HepG2 (cell line): ENCODE data around the gene CUL2. TPM values are rescaled to one million over a fixed set of nuclear protein-coding genes. Genes with fewer than 3 reads are reported as not detected.

ENCODE experiments used
- DNMT1 ChIP-seq: sonication (generic); formaldehyde crosslinking; IDR thresholded peaks from 2 replicates; pipeline ENCODE4 v1.5.1; 2020; ENCODE audit warnings: mild to moderate bottlenecking, missing genetic modification reagents
- FOXC1 ChIP-seq: sonication (generic); formaldehyde crosslinking; IDR thresholded peaks from 2 replicates; pipeline ENCODE4 v1.8.0; 2022; ENCODE audit warnings: mild to moderate bottlenecking, missing genetic modification reagents, borderline replicate concordance
- FOXK1 ChIP-seq: sonication (generic); formaldehyde crosslinking; IDR thresholded peaks from 2 replicates; pipeline ENCODE4 v1.4.0; 2020; ENCODE audit warnings: low read depth, missing genetic modification reagents, borderline replicate concordance
- JDP2 ChIP-seq: sonication (generic); formaldehyde crosslinking; IDR thresholded peaks from 2 replicates; pipeline ENCODE4 v1.8.1; 2022; ENCODE audit warnings: missing genetic modification reagents, borderline replicate concordance
- LCORL ChIP-seq, 2 experiments: fragments of 450-650 bp in 1 of 2; sonication (generic) in 1 of 2; formaldehyde crosslinking in 1 of 2; IDR thresholded peaks; 2 replicates each; pipeline versions ENCODE4 v1.5.0 to v1.6.1; 2017 to 2020; ENCODE audit warnings: antibody characterized with exemption in 1 of 2, missing genetic modification reagents in 1 of 2
- MIER3 ChIP-seq: IDR thresholded peaks from 2 replicates; pipeline ENCODE4 v1.6.1; 2016; ENCODE audit warnings: missing compliant biosample characterization, borderline replicate concordance
- MTA1 ChIP-seq: sonication (generic); formaldehyde crosslinking; IDR thresholded peaks from 2 replicates; pipeline ENCODE4 v1.4.0; 2020; ENCODE audit warnings: missing genetic modification reagents, mild to moderate bottlenecking, borderline replicate concordance
- PRDM15 ChIP-seq: sonication (generic); formaldehyde crosslinking; IDR thresholded peaks from 2 replicates; pipeline ENCODE4 v1.4.0; 2020; ENCODE audit warnings: missing genetic modification reagents
- SMARCE1 ChIP-seq: fragments of 450-650 bp; IDR thresholded peaks from 2 replicates; pipeline ENCODE4 v1.6.1; 2017; ENCODE audit warnings: borderline replicate concordance
- SRSF4 ChIP-seq: fragments of 200-400 bp; formaldehyde crosslinking; IDR thresholded peaks from one replicate; pipeline ENCODE4 v1.6.1; 2018; ENCODE audit warnings: mild to moderate bottlenecking, low read depth, low read length, moderate library complexity; ENCODE audit not compliant: poor library complexity, severe bottlenecking
- UBTF ChIP-seq: sonication (generic); formaldehyde crosslinking; IDR thresholded peaks from 2 replicates; pipeline ENCODE4 v1.4.0; 2020; ENCODE audit warnings: mild to moderate bottlenecking, missing genetic modification reagents
- ZMAT3 ChIP-seq: sonication (generic); formaldehyde crosslinking; conservative IDR thresholded peaks from 2 replicates; pipeline ENCODE4 v1.7.0; 2021; ENCODE audit warnings: missing genetic modification reagents
- ZNF543 ChIP-seq: sonication (generic); formaldehyde crosslinking; IDR thresholded peaks from 2 replicates; pipeline ENCODE4 v1.4.0; 2020; ENCODE audit warnings: mild to moderate bottlenecking, missing genetic modification reagents
- ZNF687 ChIP-seq: sonication (generic); formaldehyde crosslinking; IDR thresholded peaks from 2 replicates; pipeline ENCODE4 v1.5.1; 2020; ENCODE audit warnings: mild to moderate bottlenecking, missing genetic modification reagents, moderate library complexity
- polyA plus RNA-seq, 8 experiments: library from polyadenylated mRNA; depleted of rRNA in 3 of 8; stranded (reverse) in 7 of 8; unstranded in 1 of 8; fragments of >200 nt; fragmentation: Illumina TruSeq in 4 of 8; extraction: Trizol in 4 of 8; gene quantifications; 2 replicates each; pipeline versions ENCODE4 v1.2.1 to v1.2.3, GENCODE V29; 2011 to 2016; ENCODE audit warnings: low read depth in 4 of 8, missing spikeins in 1 of 8, mixed read lengths in 1 of 8; ENCODE audit not compliant: insufficient read depth in 1 of 8
- total RNA-seq, 5 experiments: library from RNA; depleted of rRNA; stranded (reverse); fragments of >200 nt; fragmentation: Illumina TruSeq; extraction: Trizol; gene quantifications; 2 replicates each; pipeline ENCODE4 v1.2.3, GENCODE V29; 2016; ENCODE audit warnings: low read depth in 1 of 5
- TF ChIP-seq, protein P1 (sequence below): sonication (generic); formaldehyde crosslinking; IDR thresholded peaks from 2 replicates; pipeline ENCODE4 v1.5.0; 2020; ENCODE audit warnings: missing genetic modification reagents
- TF ChIP-seq, protein P2 (sequence below): sonication (generic); formaldehyde crosslinking; conservative IDR thresholded peaks from 2 replicates; pipeline ENCODE4 v1.4.0; 2020; ENCODE audit warnings: missing genetic modification reagents
- TF ChIP-seq, protein P3 (sequence below): sonication (generic); formaldehyde crosslinking; IDR thresholded peaks from 2 replicates; pipeline ENCODE4 v1.8.0; 2022; ENCODE audit warnings: mild to moderate bottlenecking, missing genetic modification reagents, moderate library complexity

CUL2 gene
- total and polyA plus RNA-seq, 2 of the 13 experiments (the other 11 are each of a cell fraction or from before 2014, with no cell fraction given) = 9.6 to 33.1 TPM

DNA sequence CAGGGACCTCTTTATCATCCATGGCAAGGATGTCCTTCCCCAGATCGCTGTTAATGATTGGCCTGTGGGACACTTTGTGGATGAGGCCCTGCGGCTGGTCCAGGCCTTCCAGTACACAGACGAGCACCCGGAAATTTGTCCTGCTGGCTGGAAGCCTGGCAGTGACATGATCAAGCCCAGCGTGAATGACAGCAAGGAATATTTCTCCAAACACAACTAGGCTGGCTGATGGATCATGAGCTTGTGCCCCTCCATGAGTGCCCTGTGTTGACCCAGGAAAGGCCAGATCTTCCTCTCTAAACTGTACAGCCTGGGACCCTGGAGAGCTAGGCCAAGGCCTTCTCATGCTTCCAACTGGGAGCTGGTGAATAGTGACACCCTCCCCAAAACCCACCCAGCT is 124.1 kb downstream of the CUL2 start (continued):
- TF ChIP-seq, protein P1, sequence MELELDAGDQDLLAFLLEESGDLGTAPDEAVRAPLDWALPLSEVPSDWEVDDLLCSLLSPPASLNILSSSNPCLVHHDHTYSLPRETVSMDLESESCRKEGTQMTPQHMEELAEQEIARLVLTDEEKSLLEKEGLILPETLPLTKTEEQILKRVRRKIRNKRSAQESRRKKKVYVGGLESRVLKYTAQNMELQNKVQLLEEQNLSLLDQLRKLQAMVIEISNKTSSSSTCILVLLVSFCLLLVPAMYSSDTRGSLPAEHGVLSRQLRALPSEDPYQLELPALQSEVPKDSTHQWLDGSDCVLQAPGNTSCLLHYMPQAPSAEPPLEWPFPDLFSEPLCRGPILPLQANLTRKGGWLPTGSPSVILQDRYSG (CRISPR knock-in tag) = no peak
- TF ChIP-seq ZNF687 (CRISPR knock-in tag) = peak; percentile 32; the same call in 1 of the 2 replicates
- TF ChIP-seq SRSF4 = no peak
- TF ChIP-seq, protein P2, sequence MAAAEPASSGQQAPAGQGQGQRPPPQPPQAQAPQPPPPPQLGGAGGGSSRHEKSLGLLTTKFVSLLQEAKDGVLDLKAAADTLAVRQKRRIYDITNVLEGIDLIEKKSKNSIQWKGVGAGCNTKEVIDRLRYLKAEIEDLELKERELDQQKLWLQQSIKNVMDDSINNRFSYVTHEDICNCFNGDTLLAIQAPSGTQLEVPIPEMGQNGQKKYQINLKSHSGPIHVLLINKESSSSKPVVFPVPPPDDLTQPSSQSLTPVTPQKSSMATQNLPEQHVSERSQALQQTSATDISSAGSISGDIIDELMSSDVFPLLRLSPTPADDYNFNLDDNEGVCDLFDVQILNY (CRISPR knock-in tag) = no peak
- no peak for TF ChIP-seq SMARCE1
- TF ChIP-seq PRDM15 (CRISPR knock-in tag) = no peak
- TF ChIP-seq DNMT1 (CRISPR knock-in tag) = no peak
- TF ChIP-seq FOXC1 (CRISPR knock-in tag) = no peak
- TF ChIP-seq UBTF (CRISPR knock-in tag) = no peak
- no peak for TF ChIP-seq ZNF543 (CRISPR knock-in tag)
- no peak for TF ChIP-seq MIER3 (CRISPR knock-in tag)
- TF ChIP-seq JDP2 = no peak
- no peak for TF ChIP-seq ZMAT3 (CRISPR knock-in tag)
- no peak for TF ChIP-seq MTA1 (CRISPR knock-in tag)
- no peak for TF ChIP-seq FOXK1 (CRISPR knock-in tag)
- no peak for TF ChIP-seq LCORL (IDR thresholded peaks at IDR 0.05)
- TF ChIP-seq LCORL (CRISPR knock-in tag; IDR thresholded peaks at IDR 0.05) = peak; percentile 50; the same call in 1 of the 2 replicates
- TF ChIP-seq, protein P3, sequence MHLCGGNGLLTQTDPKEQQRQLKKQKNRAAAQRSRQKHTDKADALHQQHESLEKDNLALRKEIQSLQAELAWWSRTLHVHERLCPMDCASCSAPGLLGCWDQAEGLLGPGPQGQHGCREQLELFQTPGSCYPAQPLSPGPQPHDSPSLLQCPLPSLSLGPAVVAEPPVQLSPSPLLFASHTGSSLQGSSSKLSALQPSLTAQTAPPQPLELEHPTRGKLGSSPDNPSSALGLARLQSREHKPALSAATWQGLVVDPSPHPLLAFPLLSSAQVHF (CRISPR knock-in tag) = no peak
